Suppressor macrophage treated with lipopolysaccharide for 1 hour (primary cell): ENCODE results near the gene RTCA.
"Not testable (repeated sequence)": the region's sequence is repeated elsewhere in the genome, so short reads cannot be mapped to it uniquely, and the experiment has no call there.

ENCODE experiments used
- DNase-seq, 3 donors: peaks; one replicate each; pipeline ENCODE4 v3.0.0-alpha.2; 2020 to 2022

RTCA gene

DNA sequence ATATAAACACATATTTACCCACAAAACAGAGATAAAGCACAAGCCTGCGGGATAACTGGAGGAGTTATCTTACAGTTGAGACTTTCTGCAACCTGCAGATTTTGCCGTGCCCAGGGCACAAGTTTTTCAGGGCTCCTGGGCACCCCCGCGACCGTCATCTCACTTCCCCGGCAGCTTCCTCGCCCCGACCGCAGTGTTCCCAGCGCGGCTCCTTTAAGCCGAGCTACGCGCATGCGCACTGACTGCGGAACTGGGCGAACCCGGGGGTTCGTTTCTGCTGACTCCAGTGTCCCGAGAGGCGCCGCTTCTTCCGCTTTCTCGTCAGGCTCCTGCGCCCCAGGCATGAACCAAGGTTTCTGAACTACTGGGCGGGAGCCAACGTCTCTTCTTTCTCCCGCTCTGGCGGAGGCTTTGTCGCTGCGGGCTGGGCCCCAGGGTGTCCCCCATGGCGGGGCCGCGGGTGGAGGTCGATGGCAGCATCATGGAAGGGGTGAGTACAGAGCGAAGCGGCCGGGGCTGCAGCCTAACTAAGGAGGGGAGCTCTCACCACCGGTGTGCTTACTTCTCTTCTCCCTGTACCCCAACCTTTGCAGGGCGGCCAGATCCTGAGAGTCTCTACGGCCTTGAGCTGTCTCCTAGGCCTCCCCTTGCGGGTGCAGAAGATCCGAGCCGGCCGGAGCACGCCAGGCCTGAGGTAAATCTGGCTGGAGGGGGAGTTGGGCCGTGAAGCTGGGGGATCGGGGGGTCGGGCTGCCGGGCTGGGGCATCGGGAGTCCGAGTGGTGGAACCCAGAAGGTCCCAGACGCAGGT lies at the start of gene RTCA:
RTCA (plus strand) TSS at position 286 of the 810 bp plus-strand sequence; CDS start at position 446, 160 bp downstream.
- peak; percentile 99 to 100 (median 99) for DNase-seq

DNA sequence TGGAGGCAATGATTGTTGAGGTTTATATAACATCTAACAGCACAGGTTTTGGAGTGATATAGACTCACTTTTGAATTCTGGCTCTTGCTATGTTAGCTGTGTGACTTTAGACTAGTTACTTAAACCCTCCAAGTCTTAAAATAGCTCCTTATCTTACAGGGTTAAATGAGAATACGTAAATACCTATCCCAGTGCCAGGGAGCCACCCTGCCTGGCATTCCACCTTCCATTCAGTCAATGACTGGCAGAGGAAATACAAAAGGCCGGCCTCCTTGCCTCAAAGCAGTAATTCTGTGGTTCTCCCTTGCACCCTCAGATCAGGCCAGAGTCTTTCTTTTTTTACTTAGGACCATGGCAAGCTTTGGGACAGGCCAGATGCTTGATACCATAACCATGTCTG lies 48.2 kb upstream of the RTCA start:
- DNase-seq: no peak

DNA sequence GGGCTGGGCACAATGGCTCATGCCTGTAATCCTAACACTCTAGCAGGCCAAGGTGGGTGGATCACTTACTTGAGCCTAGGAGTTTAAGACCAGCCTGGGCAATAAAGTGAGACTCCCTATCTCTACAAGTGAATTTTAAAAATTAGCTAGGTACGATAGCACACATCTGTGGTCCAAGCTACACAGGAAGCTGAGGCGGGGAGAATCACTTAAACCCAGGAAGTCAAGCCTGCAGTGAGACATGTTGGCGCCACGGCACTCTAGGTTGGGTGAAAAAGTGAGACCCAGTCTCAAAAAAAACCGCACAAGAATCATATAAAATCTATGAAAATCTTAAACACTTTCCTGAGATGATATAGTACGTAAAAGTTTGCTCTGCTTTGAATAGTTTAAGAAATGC lies 46.6 kb upstream of the RTCA start:
- no peak for DNase-seq

DNA sequence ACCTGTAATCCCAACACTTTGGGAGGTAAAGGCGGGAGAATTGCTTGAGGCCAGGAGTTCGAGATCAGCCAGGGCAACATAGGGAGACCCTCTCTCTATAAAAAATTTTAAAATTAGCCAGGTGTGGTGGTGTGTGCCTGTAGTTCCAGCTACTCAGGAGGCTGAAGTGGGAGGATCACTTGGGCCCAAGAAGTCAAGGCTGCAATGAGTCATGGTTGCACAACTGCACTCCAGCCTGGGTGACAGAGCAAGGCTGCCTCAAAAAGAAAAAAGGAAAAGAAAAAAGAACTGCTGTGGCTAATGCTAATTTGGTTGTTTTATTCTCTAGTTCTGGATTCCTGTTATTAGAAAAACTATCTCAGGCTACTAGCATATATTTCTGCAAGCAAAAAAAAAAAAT lies 46.1 kb upstream of the RTCA start:
- peak; percentile 17 to 52 (median 49) for DNase-seq

DNA sequence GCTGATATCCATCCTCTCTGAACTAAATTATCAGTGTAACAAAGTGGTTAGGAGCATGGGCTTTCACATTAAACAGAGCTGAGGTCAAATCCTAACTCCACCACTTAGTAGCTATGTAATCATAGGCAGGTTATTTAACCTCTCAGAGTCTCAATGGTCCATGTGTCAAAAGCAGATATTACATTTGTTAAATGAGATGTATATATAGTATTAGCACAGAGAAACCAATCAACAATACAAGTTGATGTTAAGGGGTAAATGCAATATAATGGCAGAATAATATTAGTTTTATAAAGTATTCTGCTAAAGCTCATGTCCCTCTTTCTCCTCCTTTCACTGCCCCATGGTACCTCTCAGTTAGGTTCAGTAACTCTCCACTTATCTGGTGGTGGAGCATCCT lies 43.6 kb upstream of the RTCA start:
- DNase-seq: no peak

DNA sequence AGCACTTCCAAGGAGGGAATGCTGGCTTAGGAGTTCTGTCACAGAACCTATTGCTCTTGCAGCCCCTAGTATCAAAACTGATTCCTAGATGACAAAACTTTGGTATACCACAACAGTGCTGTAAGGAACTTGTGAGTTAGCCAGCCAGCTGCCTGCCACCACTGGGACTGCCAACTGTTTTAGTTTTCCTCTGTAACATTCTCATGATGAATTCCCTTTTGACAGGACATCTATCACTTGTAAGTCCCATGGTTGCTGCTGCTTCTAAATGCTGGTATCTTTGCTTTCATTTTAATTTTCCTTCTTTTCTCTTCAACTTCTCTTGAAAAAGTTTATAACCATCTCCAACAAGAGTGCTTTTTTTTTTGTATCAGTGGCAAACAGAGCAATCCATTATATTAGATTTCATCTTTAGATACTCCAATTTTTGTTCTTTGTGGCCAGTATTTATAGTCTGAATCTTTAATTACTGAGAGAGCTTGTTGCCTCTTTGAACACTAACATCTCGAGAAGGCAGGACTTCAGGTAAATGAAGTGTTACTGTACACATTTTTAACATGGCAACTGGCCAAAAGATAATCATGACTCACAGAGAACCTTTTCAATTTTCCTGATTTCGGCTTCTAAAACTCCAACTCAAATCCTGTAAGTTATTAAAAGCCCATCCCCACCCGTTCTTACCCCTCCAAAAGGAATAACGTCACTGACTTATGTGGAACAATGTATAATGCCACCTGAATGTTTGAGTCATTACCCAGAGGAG lies 36.2 kb upstream of the RTCA start:
- no peak for DNase-seq

DNA sequence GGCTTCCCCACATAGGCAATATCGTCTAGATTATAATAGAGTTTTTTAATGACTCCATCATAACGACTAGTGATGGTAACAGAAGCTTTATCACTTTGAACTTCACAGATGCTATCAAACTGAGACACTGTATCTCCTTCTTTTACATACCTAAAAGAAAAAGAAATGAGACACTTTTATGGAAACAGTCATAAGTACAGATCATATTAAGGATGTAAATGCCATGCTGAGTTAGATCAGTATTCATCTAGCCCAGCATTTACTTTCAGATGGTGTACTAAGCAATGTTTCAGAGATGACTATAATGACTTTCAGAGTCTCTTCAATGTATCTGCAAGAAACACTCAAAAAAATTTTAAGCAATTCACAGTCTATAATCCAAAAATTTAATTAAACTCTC lies 35.3 kb upstream of the RTCA start:
- no peak for DNase-seq

DNA sequence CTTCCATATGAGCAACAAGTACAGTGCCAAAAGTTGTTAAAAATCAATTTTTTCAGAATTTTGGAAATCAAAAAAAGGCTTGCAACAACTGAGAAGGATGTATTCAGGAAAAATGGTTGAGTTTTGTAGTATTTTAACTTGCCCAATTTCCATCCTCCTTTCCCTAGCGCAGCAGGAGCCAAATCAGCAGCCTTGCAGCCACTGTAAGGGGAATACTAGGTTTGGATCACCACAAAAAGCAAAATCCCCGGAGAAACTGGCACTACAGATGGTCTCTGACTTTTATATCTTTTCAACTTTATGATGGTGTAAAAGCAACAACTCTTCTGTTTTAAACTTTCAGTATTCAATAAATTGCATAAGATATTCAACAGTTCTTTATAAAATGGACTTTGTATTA lies 34.3 kb upstream of the RTCA start:
- no peak for DNase-seq

DNA sequence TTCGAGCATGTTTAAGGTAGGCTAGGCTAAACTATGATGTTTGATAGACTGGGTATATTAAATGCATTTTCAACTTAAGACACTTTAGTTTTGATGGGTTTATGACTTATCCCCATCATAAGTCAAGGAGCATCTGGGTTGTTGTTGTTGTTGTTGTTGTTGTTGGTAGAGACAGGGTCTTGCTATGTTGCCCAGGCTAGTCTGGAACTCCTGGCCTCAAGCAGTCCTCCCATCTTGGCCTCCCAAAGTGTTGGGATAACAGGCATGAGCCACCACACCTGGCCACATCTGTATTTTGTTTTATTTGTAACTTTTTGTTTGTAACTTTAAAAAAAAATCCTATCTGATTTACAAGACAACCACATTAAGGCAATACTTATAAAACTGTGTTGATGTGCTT lies 33.9 kb upstream of the RTCA start:
- DNase-seq: no peak

DNA sequence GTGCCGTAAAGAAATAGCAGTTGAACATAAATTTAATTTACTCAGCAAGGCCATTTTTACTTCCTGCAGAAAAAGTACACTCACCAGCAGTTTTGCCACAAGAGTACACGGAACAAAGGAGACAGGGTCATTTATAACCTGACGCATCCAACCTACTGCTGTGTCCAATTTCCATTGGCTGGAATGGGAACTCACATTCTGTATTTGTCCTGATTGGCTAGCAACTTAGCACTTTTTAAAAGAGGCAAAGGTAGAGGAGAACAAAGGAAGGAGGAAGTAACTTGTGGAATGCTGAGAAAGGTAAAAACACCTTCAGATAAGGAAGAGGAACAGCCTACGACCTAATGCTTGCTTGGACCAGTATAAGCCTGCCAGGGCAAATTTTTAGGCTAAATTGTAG lies 32.5 kb upstream of the RTCA start:
- not testable (repeated sequence) for DNase-seq

DNA sequence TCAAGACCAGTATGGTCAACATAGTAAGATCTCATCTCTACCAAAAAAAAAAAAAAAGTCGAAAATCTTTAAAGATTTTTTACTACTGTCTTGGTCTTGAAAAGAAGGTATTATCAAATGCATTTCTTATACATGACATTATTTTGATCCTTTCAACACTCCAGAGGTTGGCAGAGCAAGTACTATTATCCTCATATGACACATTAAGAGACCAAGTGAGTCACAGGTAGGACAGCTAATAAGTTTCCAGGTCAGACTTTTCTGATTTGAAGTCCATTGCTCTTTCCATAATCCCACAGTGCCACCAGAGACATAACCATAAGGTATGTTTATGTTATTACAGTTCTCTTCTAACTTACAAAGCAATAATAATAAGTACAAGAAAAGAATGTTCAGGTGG lies 31.6 kb upstream of the RTCA start:
- DNase-seq: no peak

DNA sequence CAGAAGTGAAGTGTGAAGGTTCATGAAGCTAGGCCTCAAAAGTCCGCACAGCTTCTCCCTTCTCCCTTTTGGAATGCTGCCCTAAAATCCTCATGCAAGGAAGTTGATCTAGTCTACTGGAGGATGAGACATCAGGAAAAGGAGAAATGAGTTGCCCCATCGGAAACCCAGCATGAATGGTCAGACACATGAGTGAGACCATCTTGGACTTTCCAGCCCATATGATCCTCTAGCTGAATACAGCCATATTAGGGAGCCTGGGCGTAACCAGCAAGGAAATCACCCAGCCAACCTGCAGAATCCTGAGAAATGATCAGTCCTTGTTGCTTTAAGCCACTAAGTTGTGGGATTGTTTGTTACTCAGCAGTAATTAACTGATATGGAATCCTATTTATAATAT lies 28.9 kb upstream of the RTCA start:
- DNase-seq: peak; percentile 42 to 63 (median 46)

DNA sequence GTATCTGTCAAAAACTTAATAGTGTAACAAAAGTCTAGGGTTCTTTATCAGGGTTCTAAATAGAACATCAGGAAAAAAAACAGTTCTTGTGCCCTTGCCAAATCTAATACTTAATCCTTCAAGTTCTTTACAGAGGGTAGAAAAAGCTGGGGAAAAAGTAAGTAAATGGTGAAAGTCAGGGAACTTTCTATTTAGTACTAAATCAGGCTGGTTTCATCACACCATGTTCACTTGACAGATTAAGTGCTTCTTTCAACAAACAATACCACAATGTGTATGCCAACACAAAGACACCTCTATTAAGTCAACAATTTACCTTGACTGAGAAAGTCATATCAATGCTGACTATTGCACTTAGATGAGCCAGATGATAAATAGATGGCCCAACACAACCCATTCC lies 26.1 kb upstream of the RTCA start:
- DNase-seq: no peak

DNA sequence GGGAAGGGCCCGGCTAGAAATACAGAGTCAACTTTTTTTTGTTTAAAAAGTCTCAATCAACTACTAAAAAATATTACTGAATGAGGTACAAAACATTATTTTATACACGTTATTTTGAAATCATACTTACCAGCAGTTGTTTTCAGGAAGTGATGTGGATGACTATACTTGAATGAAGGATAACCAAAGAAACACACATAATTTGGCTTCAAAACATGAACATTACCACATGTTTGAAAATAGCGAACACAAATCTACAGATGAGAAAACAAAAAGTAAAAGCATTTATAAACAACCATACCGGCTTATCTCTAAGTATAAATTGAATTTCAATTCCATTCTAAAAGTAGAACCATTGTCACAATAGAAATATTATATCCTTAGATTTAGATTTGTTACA lies 25.4 kb upstream of the RTCA start:
- DNase-seq: no peak

DNA sequence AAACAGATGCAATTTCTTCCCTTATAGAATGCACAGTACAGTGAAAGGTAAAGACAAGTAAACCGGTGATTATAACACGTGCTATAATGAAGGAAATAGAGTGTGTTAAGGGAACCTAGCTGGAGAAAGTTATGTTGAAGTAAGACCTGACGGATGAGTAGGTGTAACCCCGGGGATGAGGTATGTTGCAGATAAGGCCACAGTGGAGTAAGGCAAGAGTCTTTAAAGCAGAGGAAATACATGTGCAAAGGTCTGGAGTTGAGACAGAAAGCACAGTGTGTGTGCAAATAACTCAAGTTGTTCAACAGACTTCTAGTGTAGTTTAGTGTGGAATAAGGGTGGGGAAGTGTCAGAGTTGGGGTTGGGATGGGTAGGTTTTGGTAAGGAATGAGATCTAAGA lies 19.3 kb upstream of the RTCA start:
- no peak for DNase-seq

DNA sequence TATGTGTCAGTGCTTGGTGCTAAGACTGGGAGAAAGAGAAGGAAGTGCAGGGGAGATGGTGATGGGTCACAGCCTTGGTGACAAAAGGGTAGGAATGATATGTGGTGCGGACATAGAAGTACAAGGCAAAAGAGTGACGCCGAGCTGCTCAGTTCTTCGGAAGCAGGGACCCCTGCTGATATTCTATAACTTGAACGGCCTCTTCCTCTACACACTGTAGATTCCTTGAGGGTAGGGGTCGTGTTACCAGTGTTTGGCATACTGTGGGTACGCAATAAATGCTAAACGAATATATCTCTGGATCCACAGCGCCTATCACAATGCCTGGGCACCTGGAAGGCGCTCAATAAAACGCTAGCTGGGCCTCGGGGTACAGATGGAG lies 16.9 kb upstream of the RTCA start:
- peak in 1 of 3 donors; percentile 13 for DNase-seq

DNA sequence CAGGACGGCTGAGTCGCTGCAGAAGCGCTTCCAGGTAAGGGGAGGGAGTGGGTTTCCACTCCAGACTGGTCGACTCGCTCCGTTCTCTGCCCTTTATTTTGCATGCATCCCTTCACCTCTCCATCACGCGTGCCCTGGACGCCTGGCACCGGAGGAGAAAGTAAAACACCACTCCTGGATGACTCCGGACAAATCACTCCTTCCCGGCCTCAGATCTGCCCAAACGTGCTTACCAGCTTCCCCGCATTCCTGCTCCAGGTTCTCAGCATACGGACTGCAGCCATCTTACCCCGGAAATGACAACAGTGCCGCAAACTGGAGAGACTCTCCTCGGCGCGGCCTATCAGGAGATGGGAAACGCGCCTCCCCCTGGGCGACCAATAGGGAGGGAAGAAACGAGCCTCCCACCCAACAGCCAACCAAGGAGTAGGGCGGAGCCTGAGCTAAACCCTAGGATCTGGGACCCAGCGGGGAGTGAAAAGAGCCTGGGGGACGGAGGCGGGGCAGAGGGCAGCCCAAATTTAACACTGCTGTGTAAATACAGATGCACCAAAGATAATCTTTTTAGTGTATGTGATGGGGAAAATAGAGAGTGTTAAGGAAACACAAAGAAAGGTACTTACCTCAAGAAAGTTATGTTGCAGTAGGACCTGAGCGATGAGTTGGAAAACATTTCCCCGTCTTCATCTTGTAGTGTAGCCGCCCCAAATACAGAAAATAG lies 16.3 kb upstream of the RTCA start, which contains the start of gene DBT:
DBT (minus strand) TSS at position 298 of the 721 bp plus-strand sequence; CDS start at position 284, 14 bp downstream.
- DNase-seq: peak; percentile 93 to 94 (median 94)

DNA sequence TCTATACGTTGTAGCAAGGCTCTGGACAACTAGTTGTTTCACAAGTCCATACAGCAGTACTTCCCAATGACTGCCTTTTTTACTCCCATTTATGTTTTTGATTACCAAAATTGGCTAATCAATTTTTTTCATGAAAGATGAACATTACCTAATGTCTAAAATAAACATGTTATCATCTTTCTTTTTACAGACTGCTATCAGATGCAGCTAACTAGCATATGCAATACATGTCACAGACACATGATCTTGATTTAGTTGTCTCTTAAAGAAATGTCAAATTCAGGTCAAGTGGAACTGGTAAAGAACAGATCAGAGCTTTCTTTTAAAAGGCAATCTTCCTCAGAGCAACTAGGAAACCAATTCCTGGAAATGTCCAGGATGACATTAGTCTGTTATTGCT lies 15.8 kb upstream of the RTCA start:
- DNase-seq: no peak

DNA sequence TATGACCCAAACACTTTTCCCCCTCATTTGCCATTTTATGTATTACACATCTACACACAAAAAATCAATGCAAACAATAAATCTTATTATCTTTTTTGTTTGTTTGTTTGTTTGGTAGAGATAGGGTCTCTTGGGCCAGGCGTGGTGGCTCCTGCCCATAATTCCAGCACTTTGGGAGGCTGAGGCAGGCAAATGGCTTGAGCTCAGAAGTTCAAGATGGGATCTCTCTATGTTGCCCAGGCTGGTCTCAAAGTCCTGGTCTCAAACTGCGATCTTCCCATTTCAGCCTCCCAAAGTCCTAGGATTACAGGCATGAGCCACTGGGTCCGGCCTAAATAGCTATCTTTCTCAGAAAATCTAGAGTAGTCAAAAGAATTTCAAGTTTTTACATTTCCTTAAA lies 15.2 kb upstream of the RTCA start:
- no peak for DNase-seq

DNA sequence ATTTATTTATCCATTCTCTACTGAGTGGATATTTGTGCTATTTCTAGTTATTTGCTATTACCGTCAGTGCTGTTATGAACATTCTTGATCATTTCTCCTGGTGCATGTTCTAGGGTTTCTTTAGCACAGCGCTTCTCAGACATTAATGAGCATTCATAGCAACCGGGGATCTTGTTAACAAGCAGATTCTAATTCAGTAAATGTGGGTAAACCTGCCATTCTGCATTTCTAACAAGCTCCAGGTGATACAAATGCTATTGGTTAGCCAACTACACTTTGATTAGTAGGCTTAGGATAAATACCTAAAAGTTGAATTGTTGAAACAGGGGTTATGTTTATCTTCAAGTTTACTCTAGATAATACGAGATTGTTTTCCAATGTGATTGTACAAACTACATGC lies 13.1 kb upstream of the RTCA start:
- DNase-seq: no peak

DNA sequence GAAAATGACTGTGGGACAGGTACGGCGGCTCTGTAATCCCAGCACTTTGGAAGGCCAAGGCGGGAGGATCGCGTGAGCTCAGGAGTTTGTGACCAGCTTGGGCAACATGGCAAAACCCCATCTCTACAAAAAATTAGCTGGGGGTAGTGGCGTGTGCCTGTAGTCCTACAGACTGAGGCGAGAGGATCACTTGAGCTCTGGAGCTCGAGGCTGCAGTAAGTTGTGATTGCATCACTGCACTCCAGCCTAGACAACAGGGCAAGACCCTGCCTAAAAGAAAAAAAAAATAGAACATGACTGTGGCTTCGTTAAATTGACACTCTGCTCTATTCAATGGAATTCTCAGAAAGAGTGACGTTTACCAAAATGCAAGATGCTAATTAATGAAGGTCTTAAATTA lies 12.5 kb upstream of the RTCA start:
- DNase-seq: no peak

DNA sequence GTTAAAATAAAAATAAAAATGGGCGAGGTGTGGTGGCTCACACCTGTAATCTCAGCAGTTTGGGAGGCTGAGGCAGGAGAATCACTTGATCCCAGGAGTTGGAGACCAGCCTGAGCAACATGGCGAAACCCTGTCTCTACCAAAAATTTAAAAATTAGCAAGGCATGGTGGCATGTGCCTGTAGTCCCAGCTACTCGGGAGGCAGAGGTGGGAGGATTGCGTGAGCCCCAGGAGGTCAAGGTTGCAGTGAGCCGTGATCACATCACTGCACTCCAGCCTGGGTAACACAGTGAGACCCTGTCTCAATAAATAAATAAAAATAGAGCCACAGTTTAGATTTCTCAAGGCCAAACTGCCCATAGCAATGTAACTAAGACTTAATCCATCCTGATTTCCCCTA lies 9.7 kb upstream of the RTCA start:
- DNase-seq: not testable (repeated sequence)

DNA sequence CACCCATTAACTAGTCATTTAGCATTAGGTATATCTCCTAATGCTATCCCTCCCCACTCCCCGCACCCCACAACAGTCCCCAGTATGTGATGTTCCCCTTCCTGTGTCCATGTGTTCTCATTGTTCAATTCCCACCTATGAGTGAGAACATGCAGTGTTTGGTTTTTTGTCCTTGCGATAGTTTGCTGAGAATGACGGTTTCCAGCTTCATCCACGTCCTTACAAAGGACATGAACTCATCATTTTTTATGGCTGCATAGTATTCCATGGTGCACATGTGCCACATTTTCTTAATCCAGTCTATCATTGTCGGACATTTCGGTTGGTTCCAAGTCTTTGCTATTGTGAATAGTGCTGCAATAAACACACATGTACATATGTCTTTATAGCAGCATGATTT lies 7.6 kb upstream of the RTCA start:
- DNase-seq: not testable (repeated sequence)

DNA sequence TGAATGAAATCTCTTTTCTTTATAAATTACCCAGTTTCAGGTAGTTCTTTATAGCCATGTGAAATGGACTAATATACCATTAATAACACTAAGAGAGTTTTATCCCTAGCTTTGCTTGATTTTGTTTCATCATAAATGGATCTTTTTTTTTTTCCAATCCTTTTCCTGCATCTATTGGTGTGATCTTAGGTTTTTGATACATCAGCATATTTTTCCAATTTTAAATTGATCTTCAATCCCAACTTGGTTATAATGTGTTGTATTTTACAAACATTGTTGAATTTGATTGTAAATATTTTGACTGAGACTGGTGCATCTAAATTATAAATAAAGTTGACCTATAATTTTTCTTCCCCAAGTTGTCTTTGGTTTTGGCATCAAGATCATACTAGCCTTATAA lies 4.3 kb upstream of the RTCA start:
- DNase-seq: no peak
